ENCODE data around the gene COIL. TPM values are rescaled to one million over a fixed set of nuclear protein-coding genes. Genes with fewer than 3 reads are reported as not detected.

Gene COIL
- total and polyA plus RNA-seq, 2 of the 13 experiments (the other 11 are each of a cell fraction or from before 2014, with no cell fraction given): 8.1 to 29.4 TPM

GRCh38 chr17:56913867-56914580 lies 46.8 kb downstream of the COIL start, which contains the start of gene TRIM25 (continued):
- TF ChIP-seq ZBTB10 (CRISPR knock-in tag; IDR thresholded peaks at IDR 0.05; ENCODE audit: borderline replicate concordance): peak; percentile 66; the same call in 1 of the 2 replicates
- no peak for TF ChIP-seq LCORL (IDR thresholded peaks at IDR 0.05)
- TF ChIP-seq LCORL (CRISPR knock-in tag; IDR thresholded peaks at IDR 0.05): peak; percentile 90
- TF ChIP-seq ZZZ3 (CRISPR knock-in tag; IDR thresholded peaks at IDR 0.05; ENCODE audit: borderline replicate concordance): no peak; the same call in 1 of the 2 replicates
- no peak for TF ChIP-seq ZNF720 (CRISPR knock-in tag; IDR thresholded peaks at IDR 0.05)
- TF ChIP-seq PAX8 (CRISPR knock-in tag; IDR thresholded peaks at IDR 0.05; ENCODE audit: borderline replicate concordance): peak; percentile 83; the same call in 1 of the 2 replicates
- peak; percentile 69 for TF ChIP-seq ZNF232 (CRISPR knock-in tag; IDR thresholded peaks at IDR 0.05; ENCODE audit: borderline replicate concordance)
- TF ChIP-seq RORA (CRISPR knock-in tag; IDR thresholded peaks at IDR 0.05): no peak; the same call in 1 of the 2 replicates
- no peak; the same call in 1 of the 2 replicates for TF ChIP-seq ZBTB7A (CRISPR knock-in tag; IDR thresholded peaks at IDR 0.05)
- TF ChIP-seq HNRNPL (IDR thresholded peaks at IDR 0.05; ENCODE audit: low read depth, low read length): peak; percentile 90
- peak; percentile 80 for TF ChIP-seq BORCS8-MEF2B (CRISPR knock-in tag; IDR thresholded peaks at IDR 0.05)
- peak; percentile 88; the same call in 1 of the 2 replicates for TF ChIP-seq GATA4 (IDR thresholded peaks at IDR 0.05; ENCODE audit: borderline replicate concordance, low read depth)
- TF ChIP-seq PPARG (CRISPR knock-in tag; conservative IDR thresholded peaks at IDR 0.05): peak; percentile 61; the same call in 1 of the 2 replicates
- TF ChIP-seq KDM4B (CRISPR knock-in tag; IDR thresholded peaks at IDR 0.05): peak; percentile 44; the same call in 1 of the 2 replicates
- TF ChIP-seq KLF9 (CRISPR knock-in tag; IDR thresholded peaks at IDR 0.05; ENCODE audit: low read depth): no peak
- TF ChIP-seq ZNF263 (CRISPR knock-in tag; IDR thresholded peaks at IDR 0.05): peak; percentile 81
- TF ChIP-seq ZNF567 (CRISPR knock-in tag; IDR thresholded peaks at IDR 0.05; ENCODE audit: borderline replicate concordance): peak; percentile 94
- peak; percentile 85; the same call in 1 of the 2 replicates for TF ChIP-seq THAP7 (CRISPR knock-in tag; IDR thresholded peaks at IDR 0.05)
- no peak for TF ChIP-seq HNF4G (IDR thresholded peaks at IDR 0.05; ENCODE audit: borderline replicate concordance, low read depth, low read length)
- TF ChIP-seq HNF4G (CRISPR knock-in tag; IDR thresholded peaks at IDR 0.05; ENCODE audit: borderline replicate concordance, low read depth): peak; percentile 93
- peak; percentile 93; the same call in 1 of the 2 replicates for TF ChIP-seq ZNF44 (CRISPR knock-in tag; IDR thresholded peaks at IDR 0.05)
- TF ChIP-seq REL (CRISPR knock-in tag; conservative IDR thresholded peaks at IDR 0.05): peak; percentile 49; the same call in 1 of the 2 replicates
- no peak; the same call in 1 of the 2 replicates for TF ChIP-seq ZNF12 (CRISPR knock-in tag; IDR thresholded peaks at IDR 0.05)
- no peak for TF ChIP-seq PRPF4 (IDR thresholded peaks at IDR 0.05; ENCODE audit: low read depth, low read length, poor library complexity, severe bottlenecking)
- TF ChIP-seq MED13 (CRISPR knock-in tag; IDR thresholded peaks at IDR 0.05): peak; percentile 29
- TF ChIP-seq POLR2AphosphoS5 (IDR thresholded peaks at IDR 0.05; ENCODE audit: low read depth, low read length): peak; percentile 99
- peak; percentile 74; the same call in 1 of the 2 replicates for TF ChIP-seq ZNF264 (CRISPR knock-in tag; IDR thresholded peaks at IDR 0.05)
- peak; percentile 51; the same call in 1 of the 2 replicates for TF ChIP-seq ZNF850 (CRISPR knock-in tag; conservative IDR thresholded peaks at IDR 0.05)
- 0 out of 2 replicates have a peak, but pooled peaks have one; percentile 82 for TF ChIP-seq HOXD1 (CRISPR knock-in tag; IDR thresholded peaks at IDR 0.05)
- peak; percentile 1; the same call in 1 of the 2 replicates for TF ChIP-seq ZMYM2 (CRISPR knock-in tag; IDR thresholded peaks at IDR 0.05)
